Spleen (tissue), 7 donors: ENCODE measurements around the gene ADARB1.

Source experiments
- CTCF ChIP-seq, 11 experiments: fragments of 200-600 bp in 7 of 11; fragments of 450-650 bp in 4 of 11; sonication (generic) in 4 of 11; IDR thresholded peaks in 8 of 11; conservative IDR thresholded peaks in 3 of 11; 1 replicate in 7 of 11; 2 replicates in 4 of 11; pipeline versions ENCODE4 v1.4.0 to v1.8.0; 2016 to 2021; ENCODE audit warnings: antibody characterized with exemption in 11 of 11, inconsistent platforms in 4 of 11, mild to moderate bottlenecking in 1 of 11
- POLR2A ChIP-seq, 3 donors: fragments of 450-650 bp; IDR thresholded peaks; one replicate each; pipeline ENCODE4 v1.5.1; 2017; ENCODE audit warnings: antibody characterized with exemption in 3 of 3, mild to moderate bottlenecking in 1 of 3
- donor health status: DM: no; HTN: no; CAD: no; lungs with moderate emphysema.
- donor health status: DM: no; HTN: no; CAD: no.
- donor health status: DM: no; HTN: no; CAD: no.

DNA sequence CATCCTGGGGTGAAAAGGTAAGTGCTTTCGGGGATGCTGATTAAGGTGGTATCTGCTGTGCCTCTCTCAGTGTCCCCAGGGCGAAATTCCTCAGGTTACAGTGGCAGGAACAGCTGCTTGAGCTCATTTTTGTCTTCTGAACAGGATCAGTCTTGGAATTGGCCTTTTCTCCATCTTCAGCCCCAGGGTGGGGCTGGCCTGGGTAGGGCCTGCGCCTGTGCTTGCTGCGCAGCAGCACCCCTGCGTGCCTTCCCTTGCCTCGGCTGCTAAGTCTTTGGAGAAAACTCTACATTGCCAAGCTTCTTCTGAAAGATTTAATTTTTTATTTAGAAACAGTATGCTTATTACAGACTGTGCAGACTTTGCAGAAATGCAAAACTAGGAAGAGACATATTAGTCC is 41.7 kb downstream of the ADARB1 start:
- no peak for TF ChIP-seq CTCF (IDR thresholded peaks at IDR 0.05 in 8 of 11, conservative IDR thresholded peaks at IDR 0.05 in 3 of 11)
- TF ChIP-seq POLR2A (IDR thresholded peaks at IDR 0.05) = no peak
